GM13977 (cell line): ENCODE results near the gene FRMD4A.

Experiments
- DNase-seq: peaks from one replicate; pipeline ENCODE4 v3.0.0; 2012; ENCODE audit warnings: low spot score
- in situ Hi-C: fragments of 300-500 bp; cut with MboI; formaldehyde crosslinking; loops from one replicate; pipeline ENCODE4 v1.12.0; 2022; ENCODE audit warnings: low sequenced_read_pairs, low pct_unique_long_range_greater_than_20kb, mixed read lengths, inconsistent platforms; ENCODE audit not compliant: unreplicated experiment
- TF ChIP-seq, protein P1 (sequence below): IDR thresholded peaks from 2 replicates; pipeline ENCODE4 v1.5.1; 2012; ENCODE audit warnings: mild to moderate bottlenecking, control low read depth; ENCODE audit not compliant: insufficient read depth; ENCODE audit errors: extremely low read depth, missing control alignments

Gene FRMD4A

DNA sequence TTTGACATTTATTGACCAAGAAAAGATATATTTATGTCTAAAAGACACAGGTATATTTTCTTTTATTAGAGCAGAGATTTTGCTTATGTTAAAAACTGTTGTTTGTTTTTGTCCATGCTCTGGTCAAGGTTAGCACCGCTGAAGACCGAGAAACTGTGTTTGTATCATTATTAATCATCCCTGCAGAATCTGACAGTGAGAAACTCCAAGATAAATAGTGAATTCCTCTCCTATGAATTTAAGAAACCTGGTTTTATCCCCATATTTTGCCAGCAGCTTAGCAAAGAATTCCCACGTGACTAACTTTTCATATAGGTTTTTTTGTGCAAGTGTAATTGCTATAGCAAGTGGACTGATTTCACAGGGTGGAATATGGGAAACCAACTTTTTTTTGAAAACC lies 77.6 kb downstream of the FRMD4A start:
- DNase-seq = no peak
- TF ChIP-seq, protein P1, sequence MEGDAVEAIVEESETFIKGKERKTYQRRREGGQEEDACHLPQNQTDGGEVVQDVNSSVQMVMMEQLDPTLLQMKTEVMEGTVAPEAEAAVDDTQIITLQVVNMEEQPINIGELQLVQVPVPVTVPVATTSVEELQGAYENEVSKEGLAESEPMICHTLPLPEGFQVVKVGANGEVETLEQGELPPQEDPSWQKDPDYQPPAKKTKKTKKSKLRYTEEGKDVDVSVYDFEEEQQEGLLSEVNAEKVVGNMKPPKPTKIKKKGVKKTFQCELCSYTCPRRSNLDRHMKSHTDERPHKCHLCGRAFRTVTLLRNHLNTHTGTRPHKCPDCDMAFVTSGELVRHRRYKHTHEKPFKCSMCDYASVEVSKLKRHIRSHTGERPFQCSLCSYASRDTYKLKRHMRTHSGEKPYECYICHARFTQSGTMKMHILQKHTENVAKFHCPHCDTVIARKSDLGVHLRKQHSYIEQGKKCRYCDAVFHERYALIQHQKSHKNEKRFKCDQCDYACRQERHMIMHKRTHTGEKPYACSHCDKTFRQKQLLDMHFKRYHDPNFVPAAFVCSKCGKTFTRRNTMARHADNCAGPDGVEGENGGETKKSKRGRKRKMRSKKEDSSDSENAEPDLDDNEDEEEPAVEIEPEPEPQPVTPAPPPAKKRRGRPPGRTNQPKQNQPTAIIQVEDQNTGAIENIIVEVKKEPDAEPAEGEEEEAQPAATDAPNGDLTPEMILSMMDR = no peak
- in situ Hi-C loops = no loop called here

GRCh38 chr10:14250496-14251076 lies 80.1 kb downstream of the FRMD4A start:
- in situ Hi-C loops = no loop called here
- TF ChIP-seq, protein P1 = no peak
- DNase-seq = no peak

- TF ChIP-seq, protein P1 = no peak
- DNase-seq = no peak
- in situ Hi-C loops = no loop called here
Observed at GRCh38 chr10:14247377-14248116, 83.2 kb downstream of the FRMD4A start.

GRCh38 chr10:14244801-14245211 lies 85.9 kb downstream of the FRMD4A start:
- in situ Hi-C loops = no loop called here
- DNase-seq = no peak
- TF ChIP-seq, protein P1 = no peak

DNA sequence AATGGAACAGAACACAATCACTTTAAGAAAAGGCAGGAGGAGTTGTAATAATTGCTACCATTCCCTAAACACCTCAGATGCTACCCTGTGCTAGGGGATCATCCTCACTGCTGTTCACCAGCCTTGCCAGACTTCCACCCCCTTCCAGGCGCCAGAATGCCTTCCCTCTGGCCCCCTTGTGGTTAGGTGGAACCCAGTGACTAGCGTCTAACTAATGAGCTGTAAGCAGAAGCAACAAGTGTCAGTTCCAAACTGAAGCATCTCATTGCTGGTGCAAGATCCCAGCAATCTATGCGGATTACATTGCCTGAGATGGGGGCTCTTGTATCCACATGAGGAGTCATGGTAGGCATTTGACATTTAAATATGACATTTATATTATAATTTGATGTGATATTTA lies 86.6 kb downstream of the FRMD4A start:
- TF ChIP-seq, protein P1 = no peak
- in situ Hi-C loops = no loop called here
- DNase-seq = no peak

DNA sequence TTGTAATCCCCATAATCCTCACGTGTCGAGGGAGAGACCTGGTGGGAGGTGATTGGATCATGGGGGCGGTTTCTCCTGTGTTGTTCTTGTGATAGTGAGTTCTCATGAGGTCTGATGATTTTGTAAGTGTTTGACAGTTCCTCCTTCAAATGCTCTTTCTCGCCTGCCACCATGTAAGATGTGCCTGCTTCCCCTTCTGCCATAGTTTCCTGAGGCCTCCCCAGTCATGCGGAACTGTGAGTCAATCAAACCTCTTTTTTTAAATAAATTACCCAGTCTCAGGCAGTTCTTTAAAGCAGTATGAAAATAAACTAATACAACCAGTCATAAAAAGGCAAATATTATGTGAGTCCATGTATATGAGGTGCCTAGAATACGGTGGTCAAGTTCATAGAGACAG lies 87.5 kb downstream of the FRMD4A start:
- TF ChIP-seq, protein P1 = no peak
- no peak for DNase-seq
- in situ Hi-C loops = no loop called here
